Lung (tissue), 12 donors: ENCODE data around the gene HCN2. TPM values are rescaled to one million over a fixed set of nuclear protein-coding genes. Genes with fewer than 3 reads are reported as not detected.
"Not testable (repeated sequence)": the region's sequence is repeated elsewhere in the genome, so short reads cannot be mapped to it uniquely, and the experiment has no call there.

Experiments used
- ATAC-seq: fragments of 200-7000 bp; cut with Tn5 transposase; one replicate; pipeline ENCODE4 v1.9.1; 2020; ENCODE audit warnings: moderate number of reproducible peaks; ENCODE audit not compliant: insufficient read depth, low FRiP score
- DNase-seq, 3 donors: peaks; one replicate each; pipeline ENCODE4 v3.0.0-alpha.2; 2013 to 2017
- H3K27ac ChIP-seq, 2 donors: one replicate each; pipeline ENCODE4 v1.5.1; 2013; ENCODE audit warnings: mild to moderate bottlenecking in 2 of 2, moderate library complexity in 2 of 2, control low read depth in 1 of 2, inconsistent platforms in 1 of 2, low read depth in 1 of 2, low read length in 1 of 2
- H3K27me3 ChIP-seq, 3 donors: one replicate each; pipeline ENCODE4 v1.5.1; 2013; ENCODE audit warnings: low read length in 2 of 3; ENCODE audit not compliant: control insufficient read depth in 3 of 3, insufficient read depth in 3 of 3
- H3K36me3 ChIP-seq, 4 donors: one replicate each; pipeline ENCODE4 v1.5.1; 2013; ENCODE audit warnings: low read length in 4 of 4, mild to moderate bottlenecking in 1 of 4, moderate library complexity in 1 of 4; ENCODE audit not compliant: control insufficient read depth in 4 of 4, insufficient read depth in 4 of 4
- H3K4me1 ChIP-seq, 5 donors: one replicate each; pipeline ENCODE4 v1.5.1; 2013; ENCODE audit warnings: low read length in 5 of 5, mild to moderate bottlenecking in 2 of 5, moderate library complexity in 1 of 5; ENCODE audit not compliant: control insufficient read depth in 5 of 5, insufficient read depth in 5 of 5
- H3K4me3 ChIP-seq: one replicate; pipeline ENCODE4 v1.5.1; 2013; ENCODE audit warnings: mild to moderate bottlenecking, control low read depth, moderate library complexity
- H3K9ac ChIP-seq, 2 donors: one replicate each; pipeline ENCODE4 v1.5.1; 2013; ENCODE audit warnings: low read length in 2 of 2, control low read depth in 1 of 2; ENCODE audit not compliant: insufficient read depth in 1 of 2
- H3K9me3 ChIP-seq, 4 donors: one replicate each; pipeline ENCODE4 v1.5.1; 2013; ENCODE audit warnings: low read length in 3 of 4, mild to moderate bottlenecking in 1 of 4, moderate library complexity in 1 of 4; ENCODE audit not compliant: control insufficient read depth in 4 of 4, insufficient read depth in 3 of 4
- WGBS, 2 donors: extraction: QIAGEN DNeasy Blood & Tissue Kit; methylation state at CpG; one replicate each; pipeline ENCODE4 v1.1.7; 2013; 5-methylcytosine and 5-hydroxymethylcytosine counted together
- polyA plus RNA-seq, 2 donors: library from polyadenylated mRNA; stranded (reverse); fragments of 200-250 nt; gene quantifications; one replicate each; pipeline ENCODE4 v1.2.1, GENCODE V29; 2013
- total RNA-seq, 2 donors: library from RNA; depleted of rRNA in 1 of 2; stranded (reverse); fragments of >200 nt in 1 of 2; gene quantifications; one replicate each; pipeline ENCODE4 v1.2.1, GENCODE V29; 2014 to 2021
- TF ChIP-seq, protein P1 (sequence below): IDR thresholded peaks from 2 replicates; pipeline ENCODE4 v1.5.1; 2012; ENCODE audit warnings: mild to moderate bottlenecking; ENCODE audit errors: control extremely low read depth, extremely low read depth
- donor health status: control.
- donor health status: control.
- donor health status: Bipolar disorder and iron deficiency.
- donor health status: healthy.
- donor health status: DM: yes; HTN: yes; CAD: no.

The HCN2 gene
- total and polyA plus RNA-seq, 4 donors = 0.04 to 0.37 (median 0.16) TPM

DNA sequence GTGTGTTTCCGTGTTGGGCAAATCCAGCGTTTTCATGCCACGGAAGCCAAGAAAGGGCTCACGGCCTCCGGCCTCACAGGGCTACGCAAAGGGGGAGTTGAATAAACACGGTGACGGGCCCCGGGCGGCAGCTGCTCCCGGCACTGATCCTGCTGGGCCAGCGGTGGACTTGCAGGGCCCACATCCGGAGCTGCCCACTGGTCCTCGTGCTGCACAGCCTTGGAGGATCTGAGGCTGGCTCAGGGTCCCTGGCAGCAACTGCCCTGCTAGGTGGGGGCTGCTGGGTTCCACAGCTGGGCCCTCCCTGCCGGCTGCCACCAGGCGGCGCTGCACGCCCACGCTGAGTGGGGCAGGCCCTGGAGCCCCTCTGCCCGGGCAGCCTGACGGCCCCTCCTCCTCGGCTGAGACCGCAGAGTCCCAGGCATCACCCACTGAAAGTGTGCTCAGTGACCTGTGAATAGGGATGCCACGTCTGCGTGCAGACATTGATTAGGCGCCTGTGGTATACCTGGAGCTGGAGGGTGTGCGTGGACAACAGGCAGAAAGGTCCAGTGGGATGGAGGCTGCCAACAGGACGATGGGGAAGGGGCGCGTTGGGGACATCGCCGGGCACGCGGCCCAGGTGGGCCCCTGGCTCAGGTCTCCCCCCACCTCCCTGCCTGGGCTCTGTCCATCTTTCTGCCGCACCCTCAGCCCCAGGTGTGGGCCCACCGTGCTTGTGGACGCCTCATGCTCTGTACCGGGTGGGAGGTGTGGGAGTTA lies 5.3 kb upstream of the HCN2 start:
- H3K27ac ChIP-seq = no peak overlapping the region
- H3K9me3 ChIP-seq = no peaks in the 10 kb centered on the region
- H3K4me1 ChIP-seq = peaks cover 0 to 11% (median 0%) of the 10 kb centered on the region in 5 donors
- ATAC-seq (no peak), DNase-seq (peak; percentile 40 to 72 (median 55))
- 28 to 35% methylated on average over 38 of the region's 38 CpGs for WGBS, 2 donors
- H3K27me3 ChIP-seq = peaks cover 0 to 10% (median 7%) of the 10 kb centered on the region in 3 donors
- H3K36me3 ChIP-seq = peaks cover 2 to 39% (median 7%) of the 10 kb centered on the region in 4 donors
- H3K4me3 ChIP-seq = no peak overlapping the region
- no peak overlapping the region for H3K9ac ChIP-seq
- TF ChIP-seq, protein P1, sequence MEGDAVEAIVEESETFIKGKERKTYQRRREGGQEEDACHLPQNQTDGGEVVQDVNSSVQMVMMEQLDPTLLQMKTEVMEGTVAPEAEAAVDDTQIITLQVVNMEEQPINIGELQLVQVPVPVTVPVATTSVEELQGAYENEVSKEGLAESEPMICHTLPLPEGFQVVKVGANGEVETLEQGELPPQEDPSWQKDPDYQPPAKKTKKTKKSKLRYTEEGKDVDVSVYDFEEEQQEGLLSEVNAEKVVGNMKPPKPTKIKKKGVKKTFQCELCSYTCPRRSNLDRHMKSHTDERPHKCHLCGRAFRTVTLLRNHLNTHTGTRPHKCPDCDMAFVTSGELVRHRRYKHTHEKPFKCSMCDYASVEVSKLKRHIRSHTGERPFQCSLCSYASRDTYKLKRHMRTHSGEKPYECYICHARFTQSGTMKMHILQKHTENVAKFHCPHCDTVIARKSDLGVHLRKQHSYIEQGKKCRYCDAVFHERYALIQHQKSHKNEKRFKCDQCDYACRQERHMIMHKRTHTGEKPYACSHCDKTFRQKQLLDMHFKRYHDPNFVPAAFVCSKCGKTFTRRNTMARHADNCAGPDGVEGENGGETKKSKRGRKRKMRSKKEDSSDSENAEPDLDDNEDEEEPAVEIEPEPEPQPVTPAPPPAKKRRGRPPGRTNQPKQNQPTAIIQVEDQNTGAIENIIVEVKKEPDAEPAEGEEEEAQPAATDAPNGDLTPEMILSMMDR = peak; percentile 52

DNA sequence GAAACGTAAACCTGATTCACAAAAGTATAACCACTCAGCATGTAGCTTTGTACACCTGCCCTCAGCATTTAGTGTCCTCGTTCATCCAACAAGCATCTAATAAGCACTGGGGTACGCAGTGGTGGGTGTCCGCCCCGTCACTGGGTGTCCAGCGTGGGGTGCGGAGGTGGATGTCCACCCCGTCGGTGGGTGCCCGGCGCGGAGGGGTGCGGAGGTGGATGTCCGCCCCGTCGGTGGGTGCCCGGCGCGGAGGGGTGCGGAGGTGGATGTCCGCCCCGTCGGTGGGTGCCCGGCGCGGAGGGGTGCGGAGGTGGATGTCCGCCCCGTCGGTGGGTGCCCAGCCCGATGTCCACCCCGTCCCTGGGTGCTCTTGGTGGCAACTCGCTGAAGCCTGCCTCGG lies 4.5 kb upstream of the HCN2 start:
- 85 to 86% methylated on average over 31 to 34 of the region's 34 CpGs for WGBS, 2 donors
- Histone ChIP-seq H3K36me3 (peaks cover 2 to 32% (median 7%) of the 10 kb centered on the region in 4 donors), H3K4me1 (peaks cover 0 to 11% (median 0%) of the 10 kb centered on the region in 5 donors)
- H3K27ac ChIP-seq, H3K9ac ChIP-seq, H3K27me3 ChIP-seq, DNase-seq, H3K4me3 ChIP-seq, H3K9me3 ChIP-seq, ATAC-seq: not testable (repeated sequence)

DNA sequence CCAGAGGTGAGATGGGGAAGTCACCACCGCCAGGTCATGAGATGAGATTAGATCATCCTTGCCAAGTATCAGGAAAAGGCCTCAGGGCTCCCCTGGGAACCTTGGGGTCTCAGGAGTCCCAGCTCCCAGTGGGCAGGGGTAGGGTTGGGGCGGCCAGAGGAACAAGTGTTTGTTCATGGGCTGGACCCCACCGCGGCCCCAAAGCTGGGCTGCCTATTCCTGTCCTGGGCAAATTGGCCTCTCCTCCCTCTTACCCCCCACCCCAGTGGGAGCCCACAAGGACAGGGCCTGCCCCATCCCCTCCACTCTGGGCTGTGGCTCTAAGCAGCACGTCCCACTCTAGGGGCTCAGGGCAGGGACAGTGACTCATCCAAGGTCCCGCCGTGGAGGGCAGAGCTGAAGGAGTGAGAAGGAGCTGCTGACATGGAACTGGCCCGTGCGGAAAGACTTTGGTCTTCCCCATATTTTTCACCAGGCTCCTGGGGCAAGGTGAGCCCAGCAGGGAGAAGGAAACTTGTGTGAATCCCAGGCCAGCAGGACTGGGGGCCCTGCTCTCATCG lies 4.0 kb upstream of the HCN2 start:
- H3K27me3 ChIP-seq = peaks cover under 1 to 10% (median 7%) of the 10 kb centered on the region in 3 donors
- WGBS, 2 donors = 71 to 77% methylated on average over 10 of the region's 10 CpGs
- H3K27ac ChIP-seq = no peak overlapping the region
- H3K36me3 ChIP-seq = peaks cover 2 to 27% (median 7%) of the 10 kb centered on the region in 4 donors
- H3K9me3 ChIP-seq = no peaks in the 10 kb centered on the region
- no peak overlapping the region for H3K4me3 ChIP-seq
- peaks cover 0 to 11% (median 0%) of the 10 kb centered on the region in 5 donors for H3K4me1 ChIP-seq
- H3K9ac ChIP-seq = no peak overlapping the region
- DNase-seq (no peak), ATAC-seq (no peak)
- TF ChIP-seq, protein P1 = no peak

DNA sequence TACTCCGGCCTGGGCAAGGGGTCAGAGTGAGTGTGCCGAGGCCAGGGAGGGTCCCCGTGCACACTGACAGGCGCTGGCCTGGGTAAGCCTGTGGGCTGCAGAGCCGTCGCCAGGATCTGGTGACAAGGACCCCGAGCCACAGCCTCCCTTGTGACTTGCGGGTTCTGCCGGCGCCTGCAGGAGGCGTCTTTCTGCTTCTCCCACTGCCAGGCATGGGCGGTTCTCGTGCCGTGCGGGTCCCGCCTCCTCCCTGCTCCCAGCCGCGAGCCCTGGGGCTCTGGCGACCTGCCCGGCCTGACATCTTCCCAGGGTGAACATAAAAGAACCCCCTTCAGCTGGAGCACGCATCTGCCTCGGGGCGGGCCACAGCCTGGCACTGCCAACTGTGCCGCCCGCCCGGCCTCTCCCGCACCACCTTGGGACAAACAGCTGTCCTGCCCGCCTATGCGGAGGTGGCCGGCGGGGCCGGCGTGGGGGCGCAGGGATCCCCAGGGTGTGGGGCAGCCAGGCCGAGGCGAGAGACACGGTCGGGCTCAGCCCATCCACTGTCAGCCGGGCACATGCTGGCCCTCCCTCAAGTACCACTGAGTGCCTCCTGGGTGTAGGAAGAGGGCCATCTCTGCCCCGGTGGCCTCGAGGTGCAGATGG lies 1.5 kb upstream of the HCN2 start:
- peaks cover 0 to 15% (median 0%) of the 10 kb centered on the region in 5 donors for H3K4me1 ChIP-seq
- no peak overlapping the region for H3K4me3 ChIP-seq
- TF ChIP-seq, protein P1 = peak; percentile 9
- 5 to 7% methylated on average over 37 to 41 of the region's 41 CpGs for WGBS, 2 donors
- DNase-seq (peak; percentile 72 to 84 (median 78)), ATAC-seq (no peak)
- H3K9me3 ChIP-seq = peaks cover 0 to 5% (median 0%) of the 10 kb centered on the region in 4 donors
- peaks cover 7 to 23% (median 18%) of the 10 kb centered on the region in 3 donors for H3K27me3 ChIP-seq
- H3K27ac ChIP-seq = peak overlapping the region in 1 of 2 donors; percentile 0
- H3K9ac ChIP-seq = no peak overlapping the region
- H3K36me3 ChIP-seq = peaks cover 0 to 4% (median 2%) of the 10 kb centered on the region in 4 donors
